Measurements from ENCODE around the gene NOCT. TPM values are rescaled to one million over a fixed set of nuclear protein-coding genes. Genes with fewer than 3 reads are reported as not detected.

The NOCT gene
- total RNA-seq, 1 donor from 2014 or later, result 5.7 TPM

DNA sequence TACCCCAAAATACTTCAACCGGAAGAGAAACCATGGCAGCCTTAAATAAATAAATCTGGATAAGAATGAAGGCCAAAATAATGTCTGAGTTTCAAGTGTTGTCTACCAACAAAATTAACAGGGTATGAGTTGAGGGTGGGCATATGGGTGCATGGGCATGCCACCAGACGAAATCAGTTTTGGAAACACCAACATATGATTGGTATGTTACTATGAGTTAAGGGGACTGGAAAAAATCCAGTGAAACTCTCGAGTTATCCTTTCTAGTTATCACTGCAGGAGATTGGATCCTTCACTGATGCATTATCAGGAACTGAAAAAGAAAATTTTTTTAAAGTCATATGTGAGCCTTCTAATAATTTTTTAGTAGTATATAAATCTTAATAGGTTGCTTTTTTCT, 32.4 kb downstream of the NOCT start:
- Histone ChIP-seq H2AFZ (replicated peaks) (no peak overlapping the region), H3K4me1 (peaks cover under 1% of the 10 kb centered on the region), H3K4me3 (no peak overlapping the region), H3K36me3 (peaks cover 5% of the 10 kb centered on the region), H3K27me3 (no peaks in the 10 kb centered on the region), H4K20me1 (ENCODE audit: low read depth) (no peaks in the 10 kb centered on the region), H3K4me2 (no peak overlapping the region), H3F3A (ENCODE audit: low read depth) (peaks cover 7% of the 10 kb centered on the region), H3K27ac (no peak overlapping the region), H3K79me2 (ENCODE audit: low read depth) (peaks cover 25% of the 10 kb centered on the region), H3K9ac (no peak overlapping the region), H3K9me3 (ENCODE audit: low read depth) (no peaks in the 10 kb centered on the region)
- H3K4me3 Mint-ChIP-seq, result no peak overlapping the region
- H3K36me3 Mint-ChIP-seq, result peaks cover 28% of the 10 kb centered on the region
- DNase-seq (ENCODE audit: low spot score), result no peak
- no peaks in the 10 kb centered on the region for H3K4me1 Mint-ChIP-seq
- TF ChIP-seq EZH2phosphoT487 (IDR thresholded peaks at IDR 0.05) (no peak), EZH2 (IDR thresholded peaks at IDR 0.05) (no peak)
- TF ChIP-seq, protein P1, sequence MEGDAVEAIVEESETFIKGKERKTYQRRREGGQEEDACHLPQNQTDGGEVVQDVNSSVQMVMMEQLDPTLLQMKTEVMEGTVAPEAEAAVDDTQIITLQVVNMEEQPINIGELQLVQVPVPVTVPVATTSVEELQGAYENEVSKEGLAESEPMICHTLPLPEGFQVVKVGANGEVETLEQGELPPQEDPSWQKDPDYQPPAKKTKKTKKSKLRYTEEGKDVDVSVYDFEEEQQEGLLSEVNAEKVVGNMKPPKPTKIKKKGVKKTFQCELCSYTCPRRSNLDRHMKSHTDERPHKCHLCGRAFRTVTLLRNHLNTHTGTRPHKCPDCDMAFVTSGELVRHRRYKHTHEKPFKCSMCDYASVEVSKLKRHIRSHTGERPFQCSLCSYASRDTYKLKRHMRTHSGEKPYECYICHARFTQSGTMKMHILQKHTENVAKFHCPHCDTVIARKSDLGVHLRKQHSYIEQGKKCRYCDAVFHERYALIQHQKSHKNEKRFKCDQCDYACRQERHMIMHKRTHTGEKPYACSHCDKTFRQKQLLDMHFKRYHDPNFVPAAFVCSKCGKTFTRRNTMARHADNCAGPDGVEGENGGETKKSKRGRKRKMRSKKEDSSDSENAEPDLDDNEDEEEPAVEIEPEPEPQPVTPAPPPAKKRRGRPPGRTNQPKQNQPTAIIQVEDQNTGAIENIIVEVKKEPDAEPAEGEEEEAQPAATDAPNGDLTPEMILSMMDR (IDR thresholded peaks at IDR 0.05), result no peak
- H3K27ac Mint-ChIP-seq, result no peak overlapping the region
- no peaks in the 10 kb centered on the region for H3K27me3 Mint-ChIP-seq (ENCODE audit: insufficient read depth, low read depth)
- H3K9me3 Mint-ChIP-seq, result no peaks in the 10 kb centered on the region

DNA sequence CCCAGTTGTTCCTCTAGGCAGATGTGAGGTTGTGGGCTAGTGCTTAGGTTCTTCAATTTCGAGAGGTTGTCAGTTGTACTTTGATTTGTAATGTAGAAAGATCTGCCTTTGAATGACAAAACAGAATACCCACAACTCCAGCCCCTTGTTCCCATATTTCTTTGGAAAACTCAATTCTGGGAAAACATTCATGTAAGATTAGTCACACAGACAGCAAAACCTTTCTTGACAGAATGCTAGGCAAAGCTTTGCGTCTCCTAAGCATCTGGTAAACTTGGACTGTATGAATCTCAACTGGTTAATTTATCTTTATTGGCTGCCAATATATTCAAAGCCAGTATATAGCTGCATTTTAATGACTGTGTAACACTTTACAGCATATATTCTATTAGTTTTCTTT, 34.9 kb downstream of the NOCT start:
- Mint-ChIP-seq H3K27ac (no peak overlapping the region), H3K4me3 (no peak overlapping the region), H3K27me3 (ENCODE audit: insufficient read depth, low read depth) (no peaks in the 10 kb centered on the region), H3K36me3 (peaks cover 24% of the 10 kb centered on the region), H3K4me1 (no peaks in the 10 kb centered on the region), H3K9me3 (no peaks in the 10 kb centered on the region)
- Histone ChIP-seq H3K4me3 (no peak overlapping the region), H3K27ac (no peak overlapping the region), H3K27me3 (no peaks in the 10 kb centered on the region), H2AFZ (replicated peaks) (no peak overlapping the region), H3K9me3 (ENCODE audit: low read depth) (no peaks in the 10 kb centered on the region), H3K36me3 (peaks cover 5% of the 10 kb centered on the region), H3K4me1 (no peaks in the 10 kb centered on the region), H3K79me2 (ENCODE audit: low read depth) (peaks cover 21% of the 10 kb centered on the region), H3K9ac (no peak overlapping the region), H4K20me1 (ENCODE audit: low read depth) (no peaks in the 10 kb centered on the region), H3K4me2 (no peak overlapping the region), H3F3A (ENCODE audit: low read depth) (peaks cover 7% of the 10 kb centered on the region)
- DNase-seq (ENCODE audit: low spot score), result no peak
- TF ChIP-seq EZH2 (IDR thresholded peaks at IDR 0.05) (no peak), EZH2phosphoT487 (IDR thresholded peaks at IDR 0.05) (no peak)
- TF ChIP-seq, protein P1 (IDR thresholded peaks at IDR 0.05), result no peak

DNA sequence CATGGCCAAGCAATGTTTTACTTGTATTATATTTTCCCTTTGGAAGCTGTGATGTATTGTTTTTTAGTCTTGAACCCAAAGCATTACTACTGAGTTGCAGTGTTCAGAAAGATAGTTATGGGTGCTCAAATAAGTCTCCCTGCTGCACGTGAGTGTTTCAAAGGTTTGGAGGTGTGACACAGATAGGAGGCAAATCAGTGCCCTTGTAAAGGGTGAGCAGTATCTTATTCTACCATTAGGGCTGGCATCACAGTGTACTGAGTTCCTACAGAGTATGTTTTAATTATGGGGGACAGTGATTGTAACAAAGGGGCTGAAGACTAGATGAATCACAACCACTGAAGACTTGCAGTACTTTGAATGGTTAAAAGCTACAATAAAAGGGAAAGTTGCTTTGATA, 38.3 kb downstream of the NOCT start:
- no peaks in the 10 kb centered on the region for H3K27me3 Mint-ChIP-seq (ENCODE audit: insufficient read depth, low read depth)
- no peaks in the 10 kb centered on the region for H3K4me1 Mint-ChIP-seq
- Histone ChIP-seq H3K4me2 (no peak overlapping the region), H3K36me3 (peaks cover 6% of the 10 kb centered on the region), H3K9me3 (ENCODE audit: low read depth) (no peaks in the 10 kb centered on the region), H3K27me3 (no peaks in the 10 kb centered on the region), H2AFZ (replicated peaks) (no peak overlapping the region), H3K9ac (no peak overlapping the region), H3K4me3 (no peak overlapping the region), H3F3A (ENCODE audit: low read depth) (peaks cover 7% of the 10 kb centered on the region), H4K20me1 (ENCODE audit: low read depth) (no peaks in the 10 kb centered on the region), H3K27ac (no peak overlapping the region), H3K4me1 (no peaks in the 10 kb centered on the region), H3K79me2 (ENCODE audit: low read depth) (peaks cover 4% of the 10 kb centered on the region)
- TF ChIP-seq EZH2phosphoT487 (IDR thresholded peaks at IDR 0.05) (no peak), EZH2 (IDR thresholded peaks at IDR 0.05) (no peak)
- TF ChIP-seq, protein P1 (IDR thresholded peaks at IDR 0.05), result no peak
- no peaks in the 10 kb centered on the region for H3K9me3 Mint-ChIP-seq
- no peak overlapping the region for H3K27ac Mint-ChIP-seq
- H3K4me3 Mint-ChIP-seq, result no peak overlapping the region
- DNase-seq (ENCODE audit: low spot score), result no peak
- peaks cover 21% of the 10 kb centered on the region for H3K36me3 Mint-ChIP-seq
